GM19043 (cell line): ENCODE measurements around the gene PASK.

Experiments
- ATAC-seq: cut with Tn5 transposase; IDR thresholded peaks from one replicate; pipeline ENCODE4 v1.9.1; 2021; ENCODE audit warnings: low read depth; ENCODE audit not compliant: unreplicated experiment

The PASK gene

DNA sequence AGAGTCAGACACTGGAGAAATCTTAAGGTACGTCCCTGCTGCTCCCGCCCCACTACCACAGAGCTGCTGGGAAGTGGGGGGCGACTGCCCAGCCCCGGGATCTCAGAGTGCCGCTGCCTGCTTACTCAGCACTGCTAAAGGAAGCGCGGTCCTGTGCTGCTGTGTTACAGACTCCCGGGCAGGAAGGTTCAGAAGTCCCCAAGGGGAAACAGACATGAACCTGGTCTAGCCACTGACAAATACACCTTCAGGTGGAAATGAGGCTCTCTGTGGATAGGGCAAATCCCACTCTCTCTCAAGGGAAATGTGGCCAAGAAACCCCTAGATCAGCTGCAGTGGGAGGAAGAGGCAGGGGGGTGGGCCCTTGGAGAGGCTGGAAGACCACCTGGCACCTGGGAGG lies 60.9 kb downstream of the PASK start:
- ATAC-seq, result peak; percentile 50

DNA sequence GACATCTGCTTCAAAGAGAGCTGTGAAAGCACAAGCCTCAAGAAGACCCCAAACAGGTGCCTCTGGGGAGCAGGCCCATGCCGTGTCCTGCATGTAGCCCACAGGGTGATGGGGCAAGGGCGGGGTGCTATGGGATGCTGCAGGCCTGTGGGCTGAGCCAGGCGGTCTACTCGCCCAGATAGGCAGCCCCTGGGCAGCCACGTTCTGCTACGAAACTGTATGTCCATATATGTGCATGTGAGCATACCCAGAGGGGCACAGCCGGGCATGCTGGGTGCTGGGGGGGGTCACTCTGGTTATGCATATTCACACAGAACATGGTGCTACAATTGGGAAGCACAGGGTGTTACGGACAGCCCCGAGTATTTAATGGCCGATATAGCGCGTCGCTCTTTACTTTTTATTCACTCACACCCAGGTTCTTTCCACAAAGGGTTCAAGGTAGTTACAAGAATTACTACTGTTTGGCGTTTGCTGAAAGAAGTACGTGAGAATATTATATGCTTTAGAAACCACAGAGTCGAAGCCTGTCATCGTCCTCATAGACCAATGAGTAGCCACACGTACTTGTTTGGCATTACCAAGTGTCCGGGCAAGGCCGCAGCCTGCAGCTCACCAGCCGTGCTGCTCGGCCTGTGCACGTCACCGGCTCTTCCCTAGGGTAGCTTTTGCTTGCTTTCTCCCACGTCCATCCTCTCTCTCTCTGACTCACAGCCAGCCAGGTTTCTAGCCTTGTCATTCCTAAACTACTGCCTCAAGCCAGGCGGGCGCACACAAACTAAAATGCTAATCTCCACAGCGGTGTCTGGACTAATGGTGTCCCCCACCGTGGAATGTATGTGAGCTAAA lies 61.6 kb downstream of the PASK start:
- ATAC-seq, result peak; percentile 36

DNA sequence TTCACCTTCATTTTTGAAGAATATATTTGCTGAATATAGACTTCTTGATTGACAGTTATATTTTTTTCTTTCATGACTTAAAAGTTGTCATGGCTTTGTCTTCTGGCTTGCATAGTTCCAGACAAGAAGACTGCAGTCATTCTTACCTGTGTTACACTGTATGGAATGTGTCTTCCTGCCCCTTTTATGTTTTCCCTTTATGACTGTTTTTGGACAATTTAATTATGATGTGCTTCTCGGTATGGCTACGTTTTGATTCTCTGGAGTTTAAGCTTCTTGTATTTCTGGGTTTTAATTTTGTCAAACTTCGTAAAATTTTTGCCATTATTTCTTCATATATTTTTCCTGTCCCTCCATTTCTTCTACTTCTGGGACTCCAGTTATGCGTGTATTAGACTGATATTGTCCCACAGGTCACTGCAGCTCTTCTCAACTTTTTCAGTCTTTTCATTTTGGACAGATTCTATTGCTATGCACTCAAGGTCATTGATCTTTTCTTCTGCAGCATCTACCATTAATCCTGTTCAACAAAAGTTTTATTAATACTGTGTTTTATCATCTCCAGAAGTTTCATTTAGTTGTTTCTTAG lies 64.3 kb downstream of the PASK start:
- no peak for ATAC-seq

DNA sequence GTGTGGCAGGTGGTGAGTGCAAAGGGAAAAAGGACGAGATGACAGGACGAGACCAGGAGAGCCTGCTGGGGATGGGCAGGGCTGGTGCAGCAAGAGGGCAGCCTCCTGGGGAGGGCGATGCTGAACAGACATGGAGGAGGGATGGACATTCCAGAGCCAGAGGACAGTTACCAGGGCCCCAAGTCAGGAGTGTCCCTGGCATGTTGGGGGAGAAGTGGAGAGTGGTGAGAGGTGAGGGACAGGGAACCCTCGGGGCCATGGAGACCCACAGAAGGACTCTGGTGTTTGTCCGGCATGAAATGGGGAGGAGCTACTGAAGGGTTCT lies 66.2 kb downstream of the PASK start:
- ATAC-seq, result no peak

DNA sequence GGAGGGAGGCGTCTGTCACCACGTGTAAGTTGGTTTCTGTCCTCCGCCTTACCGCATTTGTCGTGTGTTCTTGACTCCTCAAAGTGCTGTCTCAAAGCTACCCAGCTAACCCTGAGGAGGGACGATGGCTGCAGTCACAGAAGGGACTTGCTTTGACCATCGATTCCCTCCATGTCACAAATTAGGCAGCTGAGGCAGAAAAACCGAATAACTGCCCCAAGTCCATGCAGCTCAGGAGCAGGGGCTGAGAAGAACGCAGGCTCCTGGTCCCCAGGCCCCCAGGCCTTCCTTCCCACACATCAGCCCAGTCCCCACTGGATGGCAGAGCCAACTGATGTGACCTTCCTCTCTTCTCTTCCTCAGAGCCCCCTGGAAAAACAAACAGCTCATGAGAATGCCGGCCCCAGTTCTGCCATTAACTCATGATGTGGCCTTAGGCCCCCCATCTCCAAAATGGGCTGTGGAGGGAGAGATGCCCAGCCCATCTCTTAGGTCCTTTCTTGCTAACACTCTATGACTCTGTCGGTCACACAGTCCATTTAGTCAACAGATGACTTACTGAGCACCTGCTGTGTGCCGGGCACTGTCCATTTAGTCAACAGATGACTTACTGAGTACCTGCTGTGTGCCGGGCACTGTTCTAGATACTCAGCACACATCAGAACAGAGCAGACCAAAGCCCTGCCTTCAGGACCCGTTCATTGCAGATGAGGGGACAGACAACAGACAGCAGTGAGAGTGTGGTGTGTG lies 66.8 kb downstream of the PASK start:
- no peak for ATAC-seq

DNA sequence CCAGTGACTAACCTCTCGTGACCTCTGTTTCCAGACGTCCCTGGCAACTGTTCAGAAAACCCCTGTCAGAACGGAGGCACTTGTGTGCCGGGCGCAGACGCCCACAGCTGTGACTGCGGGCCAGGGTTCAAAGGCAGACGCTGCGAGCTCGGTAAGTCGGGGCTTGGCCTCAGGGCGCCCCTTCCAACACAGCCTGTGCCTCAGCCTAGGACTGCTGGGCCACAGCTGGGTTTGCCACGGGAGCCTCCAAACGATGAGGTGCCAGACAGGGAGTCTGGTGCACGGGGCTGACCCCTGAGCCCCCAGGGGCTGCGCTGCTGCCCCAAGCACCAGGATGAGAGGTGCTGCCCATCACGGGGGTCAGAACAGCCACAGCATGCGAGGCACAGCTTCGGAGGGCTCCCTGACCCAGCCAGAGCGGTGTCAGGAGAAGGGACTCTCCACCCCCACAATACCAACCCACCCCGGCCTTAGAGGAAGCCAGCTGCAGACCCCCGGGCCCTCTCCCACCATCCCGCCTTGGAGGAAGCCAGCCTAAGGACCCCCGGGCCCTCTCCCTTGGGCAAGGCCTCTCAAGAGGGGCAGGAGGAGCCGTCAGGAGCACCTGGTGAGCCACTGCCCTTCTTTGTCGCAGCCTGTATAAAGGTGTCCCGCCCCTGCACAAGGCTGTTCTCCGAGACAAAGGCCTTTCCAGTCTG lies 67.5 kb downstream of the PASK start:
- ATAC-seq, result no peak

DNA sequence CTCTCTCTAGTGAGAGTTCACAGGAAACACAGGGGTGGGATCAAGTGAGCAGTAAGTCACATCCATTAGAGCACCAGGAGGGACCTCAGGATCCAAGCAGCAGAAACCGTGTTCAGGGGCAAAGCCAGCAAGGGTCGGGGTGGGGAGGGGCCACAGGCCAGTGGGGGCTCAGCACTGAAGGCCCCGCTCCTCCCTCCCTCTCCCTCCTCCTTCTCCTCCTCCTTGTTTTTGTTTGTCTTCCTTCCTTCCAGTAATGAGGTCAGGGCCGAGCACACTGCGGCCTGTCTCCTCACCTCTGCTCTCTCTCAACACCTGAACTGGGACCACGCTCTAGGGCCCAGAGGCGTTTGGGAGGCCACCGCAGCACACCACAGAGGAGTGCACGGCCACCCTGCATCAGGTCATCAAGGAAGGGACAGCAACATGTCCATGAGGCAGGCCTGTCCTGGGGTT lies 68.1 kb downstream of the PASK start:
- ATAC-seq, result no peak

DNA sequence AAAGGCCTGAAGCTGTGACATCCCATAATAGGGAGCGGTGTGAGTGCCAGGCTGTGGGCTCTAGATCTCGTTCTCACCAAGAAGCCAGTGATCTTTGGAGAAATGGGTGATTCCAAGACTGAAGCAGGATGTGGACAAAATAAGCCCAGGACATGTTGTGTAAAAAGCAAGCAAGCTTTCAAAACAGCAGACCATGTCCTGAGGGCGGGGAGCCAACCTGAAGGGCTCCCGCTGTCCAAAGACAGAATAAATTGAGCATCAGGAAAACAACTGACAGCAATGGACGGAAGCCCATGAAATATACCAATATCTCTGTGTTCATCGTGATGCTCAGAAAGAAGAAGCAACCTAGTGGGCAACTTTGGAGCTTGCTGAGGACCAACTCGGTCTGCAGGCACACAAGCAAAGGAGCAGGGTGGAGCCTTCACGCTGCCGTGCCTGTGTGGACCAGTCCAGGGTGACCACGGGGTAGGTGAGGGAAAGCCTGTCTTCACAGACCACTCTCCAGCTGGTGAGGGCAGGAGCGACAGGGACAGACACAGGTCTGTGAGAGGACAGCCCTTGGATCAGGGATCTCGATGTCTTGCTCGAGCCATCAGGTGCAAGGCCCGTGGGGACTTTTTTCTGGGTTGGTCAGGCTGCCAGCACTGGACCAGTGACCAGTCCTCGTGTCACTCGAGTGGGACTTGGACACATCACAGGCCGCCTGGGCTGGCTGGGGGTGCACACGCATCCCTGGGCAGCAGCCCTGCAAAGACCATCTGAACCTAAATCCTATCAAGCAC lies 68.7 kb downstream of the PASK start:
- no peak for ATAC-seq

DNA sequence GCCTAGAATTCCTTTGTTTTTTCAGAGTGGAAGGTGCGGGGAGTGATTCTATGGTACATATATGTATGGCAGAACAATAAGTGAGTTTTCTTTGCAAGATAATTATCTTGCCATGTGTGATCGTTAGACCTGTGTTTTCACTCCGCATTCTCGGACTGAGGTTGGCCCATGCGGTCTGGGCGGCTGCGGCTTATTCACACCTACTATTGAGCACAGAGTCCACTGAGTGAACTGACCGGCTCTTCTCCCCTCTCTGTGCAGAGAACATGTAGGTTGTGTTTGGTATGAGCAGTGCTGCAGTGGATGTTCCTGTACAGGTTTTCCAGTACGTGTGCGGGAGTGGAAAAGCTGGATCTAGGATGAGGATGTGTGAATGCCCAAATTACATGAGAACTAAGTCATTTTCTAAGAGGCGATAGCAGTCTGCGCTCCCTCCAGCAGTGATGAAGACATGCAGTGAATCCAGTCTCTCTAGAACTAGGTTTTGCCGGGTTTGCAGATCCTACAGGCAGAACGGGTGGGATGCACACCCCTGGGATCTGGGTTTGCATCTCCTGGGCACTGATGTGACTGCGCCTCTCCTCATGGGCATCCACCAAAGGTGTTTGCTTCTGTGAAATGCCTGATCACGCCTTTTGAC lies 74.3 kb downstream of the PASK start:
- no peak for ATAC-seq

DNA sequence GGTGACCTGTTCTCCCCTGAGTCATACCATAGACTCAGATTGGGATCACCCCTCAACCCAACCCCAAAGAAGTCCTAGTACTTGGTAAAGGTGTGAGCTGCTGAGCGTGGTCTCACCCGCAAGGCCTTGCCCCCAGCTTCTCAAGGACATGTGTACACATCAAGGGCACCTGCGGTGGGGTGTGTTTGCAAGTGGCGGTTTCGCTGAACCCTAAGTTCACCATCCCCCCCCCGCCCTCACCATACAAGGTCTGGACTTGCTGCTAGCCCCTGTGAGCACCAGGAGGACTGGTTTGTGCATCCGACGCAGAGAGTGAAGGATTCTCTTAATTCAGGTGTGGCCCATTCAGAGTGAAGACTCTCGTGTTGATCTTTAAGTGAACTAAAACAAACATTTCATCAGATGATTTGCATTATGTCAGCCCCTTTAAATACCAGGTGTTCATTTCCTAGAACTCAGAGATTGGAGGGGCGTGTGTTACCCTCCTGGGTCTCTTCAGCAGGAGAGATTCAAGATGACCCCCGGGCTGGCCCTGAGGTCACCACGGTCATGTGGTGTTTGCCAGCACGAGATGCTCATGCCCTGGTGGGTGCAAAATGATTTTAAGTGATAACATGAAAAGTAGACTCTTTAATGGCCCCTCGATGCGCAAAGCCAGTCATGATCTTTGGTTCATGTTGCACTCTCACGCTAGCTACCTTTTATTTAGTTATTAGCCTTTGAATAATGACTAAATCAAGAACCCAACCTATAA lies 75.0 kb downstream of the PASK start:
- no peak for ATAC-seq

DNA sequence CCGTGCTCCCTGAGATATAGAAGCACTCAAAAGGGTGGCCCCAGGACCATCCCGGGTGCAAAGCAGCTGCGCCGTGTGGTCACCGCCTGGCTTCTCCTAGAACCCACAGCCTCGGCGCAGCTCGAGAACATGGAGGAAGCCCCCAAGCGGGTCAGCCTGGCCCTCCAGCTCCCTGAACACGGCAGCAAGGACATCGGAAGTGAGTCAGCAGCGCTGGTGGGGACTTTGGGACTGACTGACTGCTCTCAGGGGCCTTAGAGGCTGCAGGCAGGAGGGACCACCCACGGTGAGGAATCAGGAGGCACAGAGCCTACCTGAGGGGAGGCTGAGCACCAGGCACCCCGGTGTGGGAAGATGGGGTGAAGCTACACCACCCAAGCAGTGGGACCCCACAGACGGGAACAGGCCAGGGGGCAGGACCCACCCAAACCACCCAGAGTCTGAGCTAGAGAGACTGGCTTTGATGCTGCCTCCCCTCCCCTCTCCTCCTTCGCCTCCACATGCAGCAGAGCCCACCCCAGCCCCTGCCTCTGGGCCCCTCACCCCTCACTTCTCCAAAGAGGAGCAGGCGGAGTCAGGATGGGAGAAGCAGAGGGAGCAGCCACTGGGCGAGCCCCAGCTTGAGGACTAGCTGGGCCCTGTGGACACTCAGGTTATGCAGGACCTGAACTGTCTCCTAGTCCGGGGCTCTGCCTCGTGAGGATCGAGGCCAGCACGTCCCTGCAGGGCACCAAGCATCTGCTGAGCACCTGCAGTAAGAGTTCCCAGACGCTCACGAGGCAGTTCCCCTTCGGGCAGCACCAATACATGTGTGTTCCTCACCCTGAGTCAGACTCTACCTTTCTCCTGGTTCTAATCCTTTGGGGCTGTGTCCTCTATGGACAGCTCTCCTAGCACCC lies 75.9 kb downstream of the PASK start:
- ATAC-seq, result no peak

DNA sequence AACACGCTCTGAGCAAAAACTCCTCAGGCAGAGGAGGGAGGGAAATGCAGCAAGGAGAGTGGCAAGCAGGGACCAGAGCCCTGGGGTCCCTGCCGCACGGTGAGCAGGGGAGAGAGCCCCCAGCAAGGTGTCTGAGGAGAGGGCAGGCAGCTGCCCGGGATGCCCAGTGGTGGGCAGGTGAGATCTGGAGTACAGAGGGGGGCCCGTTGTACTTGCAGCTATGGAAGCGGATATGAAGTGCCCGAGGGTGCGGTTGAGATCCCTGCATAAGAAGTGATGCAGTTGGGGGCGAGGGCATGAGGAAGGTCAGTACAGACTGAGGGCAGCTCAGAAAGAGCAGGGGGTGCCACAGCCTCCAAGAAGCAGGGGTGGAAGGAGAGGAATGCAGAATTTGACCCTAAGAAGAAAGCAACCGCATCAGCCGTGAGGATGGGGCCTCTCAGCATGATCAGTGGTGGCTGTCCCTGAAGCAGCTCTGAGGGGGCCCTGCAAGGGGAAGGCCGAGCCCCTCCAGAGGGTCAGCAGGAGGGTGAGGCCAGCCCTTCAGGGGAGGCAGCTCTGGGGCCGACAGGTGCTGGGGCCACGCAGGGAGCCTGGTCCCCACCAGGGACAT lies 76.6 kb downstream of the PASK start:
- ATAC-seq, result no peak

DNA sequence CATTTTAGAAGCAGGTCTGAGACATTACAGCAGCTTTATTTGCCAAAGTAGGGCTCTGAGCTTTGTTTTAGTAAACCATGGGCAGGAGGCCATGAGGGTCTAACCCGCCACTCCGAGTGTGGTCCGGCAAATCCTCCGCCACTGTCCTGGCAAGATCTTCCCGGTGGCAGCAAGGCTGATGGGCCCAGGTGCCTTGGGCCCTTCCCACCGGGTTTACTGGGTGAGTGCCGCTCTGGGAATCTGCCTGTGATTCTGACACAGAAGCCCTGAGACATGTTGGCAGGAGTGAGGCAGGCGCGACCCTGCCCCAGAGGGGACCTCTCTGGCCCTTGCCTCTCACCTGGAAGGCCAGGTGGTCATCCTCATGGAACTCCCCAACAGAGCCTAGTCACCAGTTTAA lies 77.1 kb downstream of the PASK start:
- no peak for ATAC-seq

DNA sequence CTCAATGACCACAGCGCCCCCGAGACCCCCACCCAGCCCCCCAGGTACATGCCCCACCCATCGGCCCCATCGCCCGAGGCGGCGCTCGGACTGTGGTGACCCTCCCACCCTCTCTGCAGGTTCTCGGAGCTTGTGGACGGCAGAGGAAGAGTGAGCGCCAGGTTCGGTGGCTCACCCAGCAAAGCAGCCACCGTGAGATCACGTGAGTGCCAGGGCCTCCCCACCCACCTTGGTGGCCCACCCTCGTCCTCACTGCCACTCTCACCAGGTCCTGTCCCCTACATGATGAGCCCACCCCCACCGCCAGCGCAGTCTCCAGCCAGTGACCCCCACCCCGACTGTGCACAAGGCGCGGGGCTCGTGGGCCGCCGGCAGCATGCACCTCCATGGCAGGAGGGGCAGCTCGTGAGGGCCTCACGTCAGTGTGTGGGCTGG lies 77.6 kb downstream of the PASK start:
- no peak for ATAC-seq

DNA sequence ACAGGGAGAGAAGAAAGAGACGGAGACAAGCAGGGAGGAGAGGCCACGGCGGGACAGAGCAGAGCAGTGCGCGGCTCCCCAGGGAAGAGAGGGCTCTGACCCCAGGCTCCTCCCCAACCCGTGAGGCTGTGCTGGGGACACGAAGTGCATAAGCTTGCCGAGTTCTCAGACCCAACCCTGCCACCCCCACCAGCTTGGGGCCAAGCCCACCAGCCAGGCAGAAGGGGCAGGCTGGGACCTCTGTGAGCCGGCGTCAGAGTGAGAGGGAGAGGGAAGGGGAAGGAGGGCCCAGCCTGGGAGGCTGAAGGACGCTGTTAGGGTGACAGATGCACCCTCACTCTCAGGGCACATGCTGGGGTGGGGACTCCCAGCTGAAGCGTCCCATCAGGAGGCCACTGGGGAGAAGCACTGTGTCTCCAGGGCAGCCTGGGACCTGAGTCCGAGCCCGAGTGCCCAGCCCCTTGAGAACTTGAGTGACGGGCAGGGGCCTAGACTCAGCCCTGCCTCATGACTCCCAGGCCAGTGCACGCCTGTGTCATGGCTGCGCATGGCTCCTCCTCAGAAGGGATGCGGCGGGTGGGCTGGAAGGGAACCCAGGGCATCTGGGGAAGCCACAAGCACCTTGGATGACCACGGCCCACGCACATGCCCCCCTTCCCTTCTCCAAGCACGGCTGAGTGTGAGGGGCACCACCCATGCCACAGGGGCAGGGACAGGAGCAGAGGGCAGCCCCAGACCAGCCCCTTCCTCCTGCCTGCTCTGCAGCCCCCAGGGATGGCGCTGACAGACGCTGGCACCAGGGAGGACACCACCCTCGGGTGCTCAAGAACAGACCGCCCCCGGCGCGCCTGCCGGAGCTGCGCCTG lies 78.2 kb downstream of the PASK start:
- ATAC-seq, result no peak

DNA sequence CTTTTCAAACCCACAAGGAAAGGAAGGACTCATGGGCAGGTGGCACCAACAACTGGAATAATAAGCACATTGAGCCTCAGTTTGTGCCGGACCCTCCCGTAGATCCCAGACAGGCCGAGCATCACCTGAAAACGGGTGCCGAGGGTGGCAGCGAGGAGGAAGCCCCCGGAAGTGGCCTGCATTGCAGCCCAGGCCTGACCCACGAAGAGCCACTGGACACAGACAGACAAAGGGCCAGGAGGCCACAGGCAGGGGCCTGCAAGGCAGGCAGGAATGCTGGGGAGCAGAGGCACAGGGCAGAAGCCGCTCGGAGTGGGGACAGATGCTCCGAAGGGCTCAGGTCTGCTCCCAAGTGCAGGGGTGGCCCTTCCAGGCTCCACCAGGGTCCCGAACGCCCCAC lies 78.9 kb downstream of the PASK start:
- ATAC-seq, result no peak

DNA sequence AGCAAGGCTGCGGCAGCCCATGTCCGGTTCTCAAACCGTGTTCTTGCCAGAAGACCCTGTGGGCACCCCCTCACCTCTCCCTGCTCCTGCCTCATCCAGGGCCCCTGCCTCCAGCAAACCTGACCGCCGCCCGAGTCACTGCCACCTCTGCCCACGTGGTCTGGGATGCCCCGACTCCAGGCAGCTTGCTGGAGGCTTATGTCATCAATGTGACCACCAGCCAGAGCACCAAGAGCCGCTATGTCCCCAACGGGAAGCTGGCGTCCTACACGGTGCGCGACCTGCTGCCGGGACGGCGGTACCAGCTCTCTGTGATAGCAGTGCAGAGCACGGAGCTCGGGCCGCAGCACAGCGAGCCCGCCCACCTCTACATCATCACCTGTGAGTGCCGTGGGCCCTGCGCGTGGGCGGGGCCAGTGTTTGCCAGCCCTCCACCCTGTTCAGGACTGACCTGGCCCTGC lies 79.4 kb downstream of the PASK start:
- ATAC-seq, result no peak
